ENCODE results near the gene BACE2. TPM values are rescaled to one million over a fixed set of nuclear protein-coding genes. Genes with fewer than 3 reads are reported as not detected.

The BACE2 gene
- total RNA-seq, 4 donors from 2014 or later = 31.9 to 63.4 (median 50.0) TPM

GRCh38 chr21:41328660-41329607, 161.0 kb downstream of the BACE2 start:
- no peak for TF ChIP-seq POLR2A (IDR thresholded peaks at IDR 0.05)
- TF ChIP-seq CTCF (IDR thresholded peaks at IDR 0.05) = no peak
- TF ChIP-seq EP300 (IDR thresholded peaks at IDR 0.05) = no peak
- no peak for TF ChIP-seq POLR2AphosphoS5 (IDR thresholded peaks at IDR 0.05)
- H3K27me3 ChIP-seq = no peaks in the 10 kb centered on the region
- no peak overlapping the region for H3K4me3 ChIP-seq
- H3K4me1 ChIP-seq = no peaks in the 10 kb centered on the region
- H3K36me3 ChIP-seq = no peaks in the 10 kb centered on the region
- no peak overlapping the region for H3K27ac ChIP-seq
- peaks cover 0 to 11% (median 0%) of the 10 kb centered on the region in 3 donors for H3K9me3 ChIP-seq
- no peak for ATAC-seq
- WGBS, 2 donors (ENCODE audit: low coverage in 1 of 2) = 71 to 81% methylated on average over 8 to 16 of the region's 16 CpGs

Small RNA genes lying within 50 kb of the gene (small RNA-seq; reads per million reads assigned to genes)
- gene MIR3197 = 0 reads per million in 4 donors

Other genes starting within 250 kb of the BACE2 start
- 1 to 10 TPM in 1 of 4 donors, under 1 TPM in 1, not detected in 2; 0.31 to 7.1 TPM for gene FAM3B, start 148.6 kb downstream of the BACE2 start, total RNA-seq
- 10 to 100 TPM in 2 of 4 donors, 1 to 10 TPM in 2; 7.3 to 16.3 (median 11.2) TPM for gene MX2, start 193.9 kb downstream of the BACE2 start, total RNA-seq